GM10847 (cell line): ENCODE measurements around the gene TTC39B.

ENCODE experiments used
- POLR2A ChIP-seq: IDR thresholded peaks from 2 replicates; pipeline ENCODE4 v1.6.1; 2011; ENCODE audit not compliant: insufficient read length; ENCODE audit errors: extremely low read depth

The TTC39B gene

DNA sequence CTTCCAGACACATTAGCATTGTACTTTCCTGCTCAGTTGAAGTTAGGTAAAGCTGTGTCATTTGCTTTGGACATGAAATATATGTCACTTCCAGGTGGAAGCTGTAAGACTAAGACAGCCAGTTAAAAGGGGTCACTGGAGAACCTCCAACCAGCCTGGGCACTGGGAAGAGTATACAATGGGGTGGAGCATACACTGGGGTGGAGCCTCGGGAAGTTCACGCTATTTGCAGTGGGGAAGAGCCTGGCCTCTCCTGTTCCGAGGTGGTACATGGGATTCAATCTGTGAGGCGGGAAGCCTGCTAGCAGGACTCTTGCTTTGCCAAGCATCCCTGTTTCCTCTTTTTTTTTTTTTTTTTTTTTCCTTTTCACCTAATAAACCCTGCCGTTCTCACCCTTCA is 145.3 kb downstream of the TTC39B start:
- TF ChIP-seq POLR2A: no peak

GRCh38 chr9:15160673-15161072 is 146.3 kb downstream of the TTC39B start:
- no peak for TF ChIP-seq POLR2A

DNA sequence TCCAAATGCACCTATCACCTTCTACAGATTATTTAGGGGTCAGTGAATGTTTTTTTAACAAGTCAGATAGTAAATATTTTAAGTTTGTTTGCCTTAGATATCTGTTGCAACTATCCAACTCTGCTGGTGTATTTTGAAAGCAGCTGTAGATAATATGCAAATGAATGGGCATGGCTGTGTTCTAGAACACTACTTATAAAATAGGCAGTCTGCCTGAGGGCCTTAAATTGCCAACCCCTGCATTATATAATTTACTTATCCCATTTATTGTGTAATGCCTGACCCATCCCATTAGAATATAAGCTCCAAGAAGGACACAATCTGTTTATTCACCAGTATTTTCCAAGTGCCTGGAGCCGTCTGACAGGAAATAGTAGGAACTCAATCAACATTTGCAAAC is 149.0 kb downstream of the TTC39B start:
- no peak for TF ChIP-seq POLR2A

DNA sequence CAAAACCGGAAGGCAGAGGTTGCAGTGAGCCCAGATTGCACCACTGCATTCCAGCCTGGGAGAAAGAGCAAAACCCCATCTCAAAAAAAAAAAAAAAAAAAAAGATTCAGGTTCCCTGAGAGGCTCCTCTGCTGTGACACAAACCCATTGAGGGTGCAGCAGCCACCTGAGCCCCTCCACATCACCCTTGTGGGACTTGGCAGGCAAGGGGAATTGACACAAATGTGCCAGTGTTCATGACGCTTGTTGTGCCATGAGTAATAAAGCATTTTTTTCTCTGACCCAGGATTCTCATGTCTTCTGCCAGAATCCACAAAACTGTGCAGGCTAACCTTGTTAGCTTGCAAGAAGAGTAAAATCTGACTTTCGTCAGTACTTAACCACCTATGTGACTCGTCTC is 149.6 kb downstream of the TTC39B start:
- TF ChIP-seq POLR2A: no peak

- no peak for TF ChIP-seq POLR2A
These were observed 150.8 kb downstream of the TTC39B start for GRCh38 chr9:15156241-15156640.

DNA sequence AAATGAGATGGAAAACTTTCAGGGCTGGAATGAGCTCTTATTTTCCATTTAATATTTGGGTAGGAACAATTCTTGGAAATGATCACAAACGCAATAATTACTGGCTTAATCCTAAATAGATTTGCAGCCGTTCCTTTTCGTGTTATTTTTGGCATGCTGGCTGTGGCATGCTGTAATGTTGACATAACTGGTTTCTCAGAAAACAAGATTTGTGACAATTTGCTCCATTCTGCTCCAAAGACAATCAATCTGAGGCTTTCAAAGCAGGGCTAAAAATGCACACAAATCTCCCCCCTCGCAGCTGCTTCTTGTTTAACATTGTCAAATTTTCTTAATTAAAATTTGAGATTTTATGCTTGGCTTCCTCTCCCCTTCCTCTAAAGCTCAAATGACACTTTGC is 151.2 kb downstream of the TTC39B start:
- TF ChIP-seq POLR2A: no peak

DNA sequence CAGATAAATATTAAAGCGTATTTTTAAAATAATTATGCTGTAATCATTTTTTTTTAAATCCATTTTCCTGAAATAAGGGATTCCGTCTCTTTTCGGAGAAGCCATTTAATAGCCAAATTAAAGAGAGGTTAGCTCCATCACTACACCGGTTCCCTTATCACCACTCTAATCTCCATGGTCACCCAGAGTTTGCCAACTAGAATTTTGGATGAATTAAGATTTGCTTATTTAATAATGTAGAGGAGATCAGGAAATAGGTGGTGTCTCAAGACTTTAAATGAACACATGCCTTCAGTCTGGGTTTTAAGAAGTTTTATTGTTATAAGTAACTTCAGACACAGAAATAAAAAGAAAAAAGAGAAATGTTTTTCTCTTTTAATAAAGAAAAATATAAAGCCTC is 151.7 kb downstream of the TTC39B start:
- no peak for TF ChIP-seq POLR2A

- TF ChIP-seq POLR2A: no peak
These were observed 152.3 kb downstream of the TTC39B start for GRCh38 chr9:15154677-15155076.

GRCh38 chr9:15153961-15154360 is 153.1 kb downstream of the TTC39B start:
- no peak for TF ChIP-seq POLR2A

- TF ChIP-seq POLR2A: no peak
These were observed 156.1 kb downstream of the TTC39B start for GRCh38 chr9:15150939-15151338.

- no peak for TF ChIP-seq POLR2A
These were observed 157.6 kb downstream of the TTC39B start for GRCh38 chr9:15149450-15149849.

DNA sequence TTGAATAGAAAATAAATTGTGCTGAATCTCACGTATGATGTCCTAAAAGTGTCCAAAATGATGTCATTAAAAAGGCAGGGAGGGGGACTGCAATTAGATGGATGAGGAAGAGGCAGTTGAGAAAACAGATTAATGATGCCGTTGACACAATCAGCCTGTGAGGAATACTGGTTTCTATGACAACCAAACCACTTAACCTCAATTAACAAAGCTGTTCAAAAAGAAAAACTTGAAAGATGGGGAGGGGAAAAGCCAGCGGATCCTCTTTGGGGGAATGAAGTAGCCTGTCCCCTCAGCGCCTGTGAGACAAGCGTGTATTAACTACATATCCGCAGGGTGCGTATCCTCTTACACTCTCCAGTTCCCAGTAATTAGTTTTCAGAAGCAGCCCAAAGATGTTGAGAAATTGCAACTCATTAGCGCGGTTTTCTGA is 160.7 kb downstream of the TTC39B start:
- no peak for TF ChIP-seq POLR2A

GRCh38 chr9:15144622-15145061 is 162.4 kb downstream of the TTC39B start:
- TF ChIP-seq POLR2A: no peak

GRCh38 chr9:15142878-15143534 is 164.0 kb downstream of the TTC39B start:
- no peak for TF ChIP-seq POLR2A

GRCh38 chr9:15140051-15140450 is 167.0 kb downstream of the TTC39B start:
- TF ChIP-seq POLR2A: no peak

- TF ChIP-seq POLR2A: no peak
These were observed 167.5 kb downstream of the TTC39B start for GRCh38 chr9:15139469-15139868.

DNA sequence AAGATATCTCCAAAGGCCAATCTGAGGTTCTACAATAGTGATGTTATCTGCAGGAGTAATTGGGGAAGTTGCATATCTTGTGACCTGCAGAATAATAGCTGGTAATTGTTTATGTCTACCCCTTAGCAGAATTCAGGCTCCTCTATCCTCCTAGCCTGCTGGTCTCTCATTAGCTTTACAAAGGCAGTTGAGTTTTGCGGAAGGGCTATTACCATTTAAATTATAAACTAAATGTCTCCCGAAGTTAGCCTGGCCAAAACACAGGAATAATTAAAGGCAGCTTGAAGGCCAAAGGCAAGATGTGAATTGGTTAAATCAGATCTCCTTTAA is 168.7 kb downstream of the TTC39B start:
- TF ChIP-seq POLR2A: no peak
